GM18517 (cell line): Measurements from ENCODE around the gene OLFML3.

ENCODE experiments used
- ATAC-seq: cut with Tn5 transposase; IDR thresholded peaks from one replicate; pipeline ENCODE4 v1.9.1; 2021; ENCODE audit warnings: mild to moderate bottlenecking, moderate library complexity; ENCODE audit not compliant: unreplicated experiment

The OLFML3 gene, protein sequence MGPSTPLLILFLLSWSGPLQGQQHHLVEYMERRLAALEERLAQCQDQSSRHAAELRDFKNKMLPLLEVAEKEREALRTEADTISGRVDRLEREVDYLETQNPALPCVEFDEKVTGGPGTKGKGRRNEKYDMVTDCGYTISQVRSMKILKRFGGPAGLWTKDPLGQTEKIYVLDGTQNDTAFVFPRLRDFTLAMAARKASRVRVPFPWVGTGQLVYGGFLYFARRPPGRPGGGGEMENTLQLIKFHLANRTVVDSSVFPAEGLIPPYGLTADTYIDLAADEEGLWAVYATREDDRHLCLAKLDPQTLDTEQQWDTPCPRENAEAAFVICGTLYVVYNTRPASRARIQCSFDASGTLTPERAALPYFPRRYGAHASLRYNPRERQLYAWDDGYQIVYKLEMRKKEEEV

GRCh38 chr1:113978863-113979702 lies at the start of gene OLFML3:
Gene OLFML3 (plus strand): TSS chr1:113979474. CDS start chr1:113979517, 43 bp downstream.
- no peak for ATAC-seq

- peak; percentile 32 for ATAC-seq
Measured at GRCh38 chr1:113929750-113930498, 49.4 kb upstream of the OLFML3 start.

- peak; percentile 19 for ATAC-seq
Measured at GRCh38 chr1:113930499-113931161, 48.6 kb upstream of the OLFML3 start.

DNA sequence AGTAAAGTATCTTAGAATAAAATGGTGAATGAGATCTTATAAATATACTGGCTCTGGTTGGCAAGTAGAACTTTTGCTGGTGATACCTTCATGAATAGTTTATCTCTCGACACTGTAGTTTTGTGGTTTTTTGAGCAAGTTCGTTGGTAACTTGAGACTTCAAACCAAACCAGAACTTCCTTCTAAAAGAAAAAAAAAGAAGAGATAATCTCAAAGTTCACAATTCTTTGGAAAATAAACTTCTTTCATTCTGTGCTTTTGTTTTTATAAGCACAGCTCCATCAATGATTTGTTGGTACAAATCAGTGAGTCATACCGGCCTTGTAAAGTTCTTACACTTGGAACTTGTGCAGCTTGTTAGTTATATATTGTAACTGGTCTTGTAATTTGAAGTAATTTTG lies 47.8 kb upstream of the OLFML3 start:
- no peak for ATAC-seq

GRCh38 chr1:113934006-113934405 lies 45.3 kb upstream of the OLFML3 start:
- ATAC-seq = no peak

DNA sequence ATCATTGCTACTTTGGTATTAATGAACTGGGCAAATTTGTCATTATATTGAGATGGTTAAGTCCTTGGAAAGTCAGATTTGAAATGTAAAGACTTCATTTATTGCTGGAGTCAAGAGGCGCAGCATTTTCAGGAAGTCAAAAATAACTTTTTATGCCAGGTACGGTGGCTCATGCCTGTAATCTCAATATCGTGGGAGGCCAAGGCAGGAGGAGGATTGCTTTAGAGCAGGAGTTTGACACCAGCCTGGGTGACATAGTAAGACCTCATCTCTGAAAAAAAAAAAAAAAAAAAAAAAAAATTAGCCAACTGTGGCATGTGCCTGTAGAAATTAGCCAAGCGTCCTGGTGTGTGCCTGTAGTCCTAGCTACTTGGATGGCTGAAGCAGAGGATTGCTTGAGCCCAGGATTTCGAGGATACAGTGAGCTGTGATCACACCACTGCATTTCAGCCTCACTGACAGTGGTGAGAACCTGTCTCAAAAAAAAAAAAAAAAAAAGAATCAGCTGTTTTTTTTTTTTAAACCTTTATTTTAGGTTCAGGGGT lies 44.7 kb upstream of the OLFML3 start:
- ATAC-seq = no peak

GRCh38 chr1:113935176-113935575 lies 44.1 kb upstream of the OLFML3 start:
- ATAC-seq = no peak

DNA sequence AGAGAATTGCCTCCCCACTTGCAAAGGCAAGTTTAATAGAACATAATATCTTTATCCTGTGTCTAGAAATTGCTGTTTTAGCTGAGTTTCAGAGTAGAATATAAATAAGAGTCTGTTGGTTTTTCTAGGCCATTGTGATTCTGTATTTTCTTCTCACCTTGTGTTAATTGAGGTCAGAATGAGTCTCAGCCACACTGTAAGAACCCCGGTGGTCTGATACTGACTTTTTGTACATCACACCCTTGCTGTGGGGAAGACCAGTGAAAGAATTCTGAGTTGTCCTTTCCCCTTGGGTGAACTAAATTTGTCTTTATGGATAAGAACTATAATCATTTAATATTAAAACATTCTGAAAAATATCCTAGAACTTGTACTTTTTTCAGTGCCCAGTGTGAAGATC lies 43.3 kb upstream of the OLFML3 start:
- no peak for ATAC-seq

DNA sequence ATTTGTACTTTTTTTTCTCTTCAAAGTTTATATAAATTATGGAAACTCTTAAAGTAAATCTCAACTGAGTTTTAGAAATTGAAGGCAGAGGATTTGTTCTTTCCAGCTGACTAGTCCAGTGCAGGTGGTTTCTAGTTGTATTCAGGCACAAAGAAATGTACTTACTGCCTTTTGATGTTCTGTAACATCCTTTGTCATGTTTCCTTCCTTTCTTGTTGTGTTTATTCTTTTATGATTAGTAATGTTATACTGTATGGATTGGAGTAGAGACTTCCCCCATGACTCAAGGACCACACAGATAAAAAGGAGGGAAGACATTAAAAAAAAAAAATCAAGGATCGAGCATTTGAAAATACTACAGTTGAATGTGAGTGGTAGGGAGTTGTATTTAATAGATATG lies 42.1 kb upstream of the OLFML3 start:
- ATAC-seq = no peak

GRCh38 chr1:113938192-113938591 lies 41.1 kb upstream of the OLFML3 start:
- ATAC-seq = no peak

GRCh38 chr1:113940365-113941244 lies 38.7 kb upstream of the OLFML3 start:
- no peak for ATAC-seq

DNA sequence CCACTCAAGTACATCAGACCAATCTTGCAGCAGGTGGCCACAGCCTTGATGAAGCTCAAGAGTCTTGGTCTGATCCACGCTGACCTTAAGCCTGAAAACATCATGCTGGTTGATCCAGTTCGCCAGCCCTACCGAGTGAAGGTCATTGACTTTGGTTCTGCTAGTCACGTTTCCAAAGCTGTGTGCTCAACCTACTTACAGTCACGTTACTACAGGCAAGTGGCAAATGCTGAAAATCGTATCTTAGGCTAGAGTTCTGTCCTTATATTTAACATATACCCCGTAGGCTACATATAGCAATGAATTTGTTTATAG lies 38.1 kb upstream of the OLFML3 start:
- ATAC-seq = no peak

DNA sequence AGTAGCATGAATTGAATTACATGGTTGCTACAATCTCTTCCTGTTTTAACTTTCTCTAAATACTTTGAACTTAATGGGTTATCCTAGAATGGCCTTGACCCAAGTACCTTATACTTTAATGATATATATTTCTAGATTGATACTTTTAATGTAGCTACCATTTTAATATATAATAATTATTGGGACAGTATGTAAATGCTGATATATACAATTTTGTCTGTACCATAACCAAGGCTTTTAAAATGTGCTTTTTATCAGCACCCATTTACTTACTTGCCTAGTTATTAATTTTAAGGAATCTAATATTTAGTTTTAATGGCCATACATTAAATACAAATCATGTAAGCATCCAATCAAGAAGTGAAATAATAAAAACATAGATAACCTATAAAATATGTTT lies 36.7 kb upstream of the OLFML3 start:
- no peak for ATAC-seq

DNA sequence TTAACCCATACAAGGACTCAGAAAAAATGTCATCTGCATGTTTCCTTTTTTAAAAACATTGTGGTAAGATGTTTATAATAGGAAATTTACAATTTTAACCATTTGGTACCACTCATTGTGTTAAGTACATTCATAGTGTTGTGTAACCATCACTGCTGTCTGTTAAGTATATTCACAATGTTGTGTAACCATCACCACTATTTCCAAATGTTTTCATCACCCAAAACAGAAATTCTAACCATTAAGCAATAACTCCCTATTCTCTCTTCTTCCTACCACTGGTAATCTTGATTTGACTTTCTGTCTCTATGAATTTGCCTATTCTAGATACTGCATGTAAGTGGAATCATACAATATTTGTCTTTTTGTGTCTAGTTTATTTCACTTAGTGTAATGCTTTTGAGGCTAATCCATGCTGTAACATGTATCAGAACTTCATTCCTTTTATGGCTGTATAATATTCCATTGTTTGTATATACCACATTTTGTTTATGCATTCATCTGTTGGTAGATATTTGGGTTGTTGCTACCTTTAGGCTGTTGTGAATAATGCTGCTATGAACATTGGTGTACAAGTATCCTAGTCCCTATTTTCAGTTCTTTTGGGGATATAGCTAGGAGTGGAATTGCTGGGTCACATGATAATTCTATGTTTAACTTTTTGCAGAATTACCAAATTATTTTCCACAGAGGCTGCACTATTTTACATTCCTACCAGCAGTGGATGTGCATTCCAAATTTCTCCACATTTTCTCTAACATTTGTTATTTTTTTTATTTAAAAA lies 36.1 kb upstream of the OLFML3 start:
- ATAC-seq = no peak

DNA sequence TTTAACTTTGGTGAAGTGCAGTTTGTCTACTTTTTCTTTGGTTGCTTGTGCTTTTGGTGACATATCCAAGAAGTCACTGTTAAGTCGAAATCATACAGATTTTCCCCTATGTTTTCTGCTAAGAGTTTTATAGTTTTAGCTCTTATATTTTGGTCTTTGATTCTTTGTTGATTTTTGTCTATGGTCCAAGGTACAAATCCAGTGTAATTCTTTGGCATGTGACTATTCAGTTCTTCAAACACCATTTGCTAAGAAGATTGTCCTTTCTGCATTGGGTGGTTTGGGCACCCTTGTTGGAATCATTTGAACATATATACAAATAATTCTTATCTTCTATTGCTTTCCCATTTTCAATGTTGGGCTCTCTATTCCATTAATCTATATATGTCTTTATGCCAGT lies 33.9 kb upstream of the OLFML3 start:
- no peak for ATAC-seq

DNA sequence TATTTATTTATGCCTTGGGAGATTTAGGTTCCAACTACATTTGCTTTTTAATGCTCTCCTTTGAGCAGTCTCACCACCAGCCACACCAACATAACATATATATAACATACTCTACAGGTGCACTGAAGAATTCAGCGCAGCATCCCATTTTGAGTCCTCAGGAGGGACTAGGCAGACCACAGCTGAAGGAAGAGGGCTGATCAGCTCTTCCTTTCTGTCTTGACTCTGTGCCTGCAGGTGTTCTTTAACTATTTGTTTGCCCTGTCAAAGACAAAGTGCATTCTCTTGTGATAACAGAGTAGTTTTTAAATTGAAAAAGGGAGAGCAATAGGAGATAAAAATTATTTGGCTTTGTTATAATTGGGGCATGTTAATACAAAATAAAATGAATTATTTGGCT lies 33.2 kb upstream of the OLFML3 start:
- ATAC-seq = no peak

- no peak for ATAC-seq
Measured at GRCh38 chr1:113946678-113947387, 32.4 kb upstream of the OLFML3 start.

GRCh38 chr1:113947388-113948107 lies 31.7 kb upstream of the OLFML3 start:
- no peak for ATAC-seq
